HEK293 (cell line): ENCODE data around the gene OSBP2.
A peak's percentile ranks its signal among the peaks of the same experiment; 100 is the strongest.

Experiments
- CTCF ChIA-PET: fragments of 350-600 bp; formaldehyde crosslinking; extraction: SDS; loops from one replicate; lab custom pipeline; 2021; ENCODE audit warnings: antibody characterized with exemption; lab: Yijun Ruan, JAX
- POLR2A ChIA-PET: fragments of 300-600 bp; formaldehyde crosslinking; extraction: SDS; loops from one replicate; lab custom pipeline; 2020; ENCODE audit warnings: antibody characterized with exemption, inconsistent platforms; lab: Yijun Ruan, JAX
- H3K27ac ChIP-seq: fragments of 200-500 bp; sonication (Bioruptor generic); 2 replicates; pipeline ENCODE4 v1.5.1; 2014; ENCODE audit warnings: low read depth, low read length, control low read depth, inconsistent platforms; ENCODE audit errors: extremely low read depth
- H3K36me3 ChIP-seq, 2 experiments: fragments of 200-500 bp in 1 of 2; sonication (Bioruptor generic) in 1 of 2; 1 replicate in 1 of 2; 2 replicates in 1 of 2; pipeline ENCODE4 v1.5.1; 2014 to 2017; ENCODE audit warnings: inconsistent platforms in 2 of 2, low read length in 2 of 2; ENCODE audit not compliant: control insufficient read depth in 2 of 2, insufficient read depth in 1 of 2
- H3K4me1 ChIP-seq: fragments of 200-500 bp; sonication (Bioruptor generic); 2 replicates; pipeline ENCODE4 v1.5.1; 2014; ENCODE audit warnings: mild to moderate bottlenecking, low read length, inconsistent platforms; ENCODE audit not compliant: control insufficient read depth, insufficient read depth
- H3K4me3 ChIP-seq: 2 replicates; pipeline ENCODE4 v1.5.1; 2011; ENCODE audit warnings: low read depth, mild to moderate bottlenecking, control low read depth, low read length, moderate library complexity
- H3K9me3 ChIP-seq: fragments of 200-500 bp; sonication (Bioruptor generic); 2 replicates; pipeline ENCODE4 v1.5.1; 2014; ENCODE audit warnings: low read depth, low read length, inconsistent platforms; ENCODE audit not compliant: control insufficient read depth, insufficient read depth
- EGR2 ChIP-seq: fragments of 450-650 bp; formaldehyde crosslinking; IDR thresholded peaks from 2 replicates; pipeline ENCODE4 v1.5.1; 2016; ENCODE audit warnings: low read depth, missing biosample characterization, missing genetic modification characterization
- KLF10 ChIP-seq: fragments of 450-650 bp; IDR thresholded peaks from 2 replicates; pipeline ENCODE4 v1.5.1; 2018; ENCODE audit warnings: missing biosample characterization, mild to moderate bottlenecking, missing genetic modification characterization
- REPIN1 ChIP-seq: fragments of 450-650 bp; formaldehyde crosslinking; IDR thresholded peaks from 2 replicates; pipeline ENCODE4 v1.5.1; 2017; ENCODE audit warnings: missing biosample characterization, missing genetic modification characterization, low read depth
- TRIM28 ChIP-seq: IDR thresholded peaks from 2 replicates; pipeline ENCODE4 v1.6.1; 2011; ENCODE audit warnings: low read length, control low read depth, borderline replicate concordance
- ZFHX2 ChIP-seq: fragments of 450-650 bp; formaldehyde crosslinking; conservative IDR thresholded peaks from 2 replicates; pipeline ENCODE4 v1.5.1; 2016; ENCODE audit warnings: missing biosample characterization, missing genetic modification characterization
- ZNF292 ChIP-seq: fragments of 450-650 bp; formaldehyde crosslinking; IDR thresholded peaks from 2 replicates; pipeline ENCODE4 v1.5.1; 2016; ENCODE audit warnings: low read depth, missing biosample characterization, missing genetic modification characterization, borderline replicate concordance
- ZNF302 ChIP-seq: fragments of 450-650 bp; formaldehyde crosslinking; IDR thresholded peaks from 2 replicates; pipeline ENCODE4 v1.5.1; 2016; ENCODE audit warnings: missing biosample characterization, missing genetic modification characterization, low read depth
- ZNF324 ChIP-seq: fragments of 450-650 bp; formaldehyde crosslinking; IDR thresholded peaks from 2 replicates; pipeline ENCODE4 v1.5.1; 2016; ENCODE audit warnings: missing biosample characterization, missing genetic modification characterization
- ZNF350 ChIP-seq: fragments of 450-650 bp; formaldehyde crosslinking; IDR thresholded peaks from 2 replicates; pipeline ENCODE4 v1.5.0; 2017; ENCODE audit warnings: missing biosample characterization, mild to moderate bottlenecking, missing genetic modification characterization
- ZNF629 ChIP-seq: fragments of 450-650 bp; formaldehyde crosslinking; IDR thresholded peaks from 2 replicates; pipeline ENCODE4 v1.5.1; 2017; ENCODE audit warnings: missing biosample characterization, missing genetic modification characterization
- ZNF792 ChIP-seq: fragments of 450-650 bp; formaldehyde crosslinking; IDR thresholded peaks from 2 replicates; pipeline ENCODE4 v1.5.1; 2016; ENCODE audit warnings: missing biosample characterization, missing genetic modification characterization
- TF ChIP-seq, protein P1 (sequence below): fragments of 450-650 bp; formaldehyde crosslinking; IDR thresholded peaks from 2 replicates; pipeline ENCODE4 v1.5.1; 2017; ENCODE audit warnings: missing biosample characterization, missing genetic modification characterization
- TF ChIP-seq, protein P2 (sequence below): fragments of 450-650 bp; formaldehyde crosslinking; IDR thresholded peaks from 2 replicates; pipeline ENCODE4 v1.5.1; 2016; ENCODE audit warnings: missing biosample characterization, missing genetic modification characterization
- TF ChIP-seq, protein P3 (sequence below): sonication (generic); formaldehyde crosslinking; IDR thresholded peaks from 2 replicates; pipeline ENCODE4 v1.8.1; 2022; ENCODE audit warnings: mild to moderate bottlenecking, moderate library complexity, missing genetic modification reagents
- TF ChIP-seq, protein P4 (sequence below): fragments of 450-650 bp; formaldehyde crosslinking; optimal IDR thresholded peaks from 2 replicates; pipeline ENCODE3; 2016; ENCODE audit warnings: missing biosample characterization, mild to moderate bottlenecking, missing genetic modification characterization
- TF ChIP-seq, protein P5 (sequence below): fragments of 450-650 bp; formaldehyde crosslinking; IDR thresholded peaks from 2 replicates; pipeline ENCODE4 v1.5.1; 2016; ENCODE audit warnings: missing biosample characterization, missing genetic modification characterization

The OSBP2 gene

DNA sequence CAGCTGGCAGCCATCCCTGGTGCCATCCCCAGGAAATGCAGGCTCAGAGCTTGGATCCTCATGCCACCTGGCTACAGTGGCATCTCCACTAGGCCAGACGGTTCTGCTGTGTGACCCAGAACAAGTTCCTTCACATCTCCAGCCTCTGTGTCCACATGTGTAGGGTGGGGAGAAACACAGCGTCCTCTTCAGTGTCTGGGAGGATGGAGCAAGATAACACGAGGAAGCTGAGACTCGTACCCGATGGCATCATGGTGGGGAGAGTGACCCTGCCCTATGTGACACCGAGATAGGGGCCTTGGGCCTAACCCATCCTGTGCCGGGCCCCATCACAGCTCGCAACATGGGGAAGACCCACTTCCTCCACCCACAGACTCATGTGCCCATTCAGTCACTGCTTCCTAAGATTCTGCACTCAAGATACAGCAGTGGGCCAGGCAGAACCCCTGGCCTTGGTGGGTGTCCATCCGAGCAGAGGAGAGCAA lies 195.4 kb downstream of the OSBP2 start:
- POLR2A ChIA-PET: interaction anchor here (0.6 to 1.3 kb wide), 2 partner anchors 254 to 256 kb away, joined by 3 read pairs; partner anchors contain the start of gene SLC35E4
- TF ChIP-seq, protein P1, sequence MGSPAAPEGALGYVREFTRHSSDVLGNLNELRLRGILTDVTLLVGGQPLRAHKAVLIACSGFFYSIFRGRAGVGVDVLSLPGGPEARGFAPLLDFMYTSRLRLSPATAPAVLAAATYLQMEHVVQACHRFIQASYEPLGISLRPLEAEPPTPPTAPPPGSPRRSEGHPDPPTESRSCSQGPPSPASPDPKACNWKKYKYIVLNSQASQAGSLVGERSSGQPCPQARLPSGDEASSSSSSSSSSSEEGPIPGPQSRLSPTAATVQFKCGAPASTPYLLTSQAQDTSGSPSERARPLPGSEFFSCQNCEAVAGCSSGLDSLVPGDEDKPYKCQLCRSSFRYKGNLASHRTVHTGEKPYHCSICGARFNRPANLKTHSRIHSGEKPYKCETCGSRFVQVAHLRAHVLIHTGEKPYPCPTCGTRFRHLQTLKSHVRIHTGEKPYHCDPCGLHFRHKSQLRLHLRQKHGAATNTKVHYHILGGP (tag by site-specific recombination): no peak
- TF ChIP-seq ZNF302 (tag by site-specific recombination) (no peak), KLF10 (tag by site-specific recombination) (no peak), ZNF350 (tag by site-specific recombination) (no peak), ZNF629 (tag by site-specific recombination) (no peak), REPIN1 (tag by site-specific recombination) (no peak), ZNF792 (tag by site-specific recombination) (no peak), ZNF292 (no peak)
- TF ChIP-seq, protein P2, sequence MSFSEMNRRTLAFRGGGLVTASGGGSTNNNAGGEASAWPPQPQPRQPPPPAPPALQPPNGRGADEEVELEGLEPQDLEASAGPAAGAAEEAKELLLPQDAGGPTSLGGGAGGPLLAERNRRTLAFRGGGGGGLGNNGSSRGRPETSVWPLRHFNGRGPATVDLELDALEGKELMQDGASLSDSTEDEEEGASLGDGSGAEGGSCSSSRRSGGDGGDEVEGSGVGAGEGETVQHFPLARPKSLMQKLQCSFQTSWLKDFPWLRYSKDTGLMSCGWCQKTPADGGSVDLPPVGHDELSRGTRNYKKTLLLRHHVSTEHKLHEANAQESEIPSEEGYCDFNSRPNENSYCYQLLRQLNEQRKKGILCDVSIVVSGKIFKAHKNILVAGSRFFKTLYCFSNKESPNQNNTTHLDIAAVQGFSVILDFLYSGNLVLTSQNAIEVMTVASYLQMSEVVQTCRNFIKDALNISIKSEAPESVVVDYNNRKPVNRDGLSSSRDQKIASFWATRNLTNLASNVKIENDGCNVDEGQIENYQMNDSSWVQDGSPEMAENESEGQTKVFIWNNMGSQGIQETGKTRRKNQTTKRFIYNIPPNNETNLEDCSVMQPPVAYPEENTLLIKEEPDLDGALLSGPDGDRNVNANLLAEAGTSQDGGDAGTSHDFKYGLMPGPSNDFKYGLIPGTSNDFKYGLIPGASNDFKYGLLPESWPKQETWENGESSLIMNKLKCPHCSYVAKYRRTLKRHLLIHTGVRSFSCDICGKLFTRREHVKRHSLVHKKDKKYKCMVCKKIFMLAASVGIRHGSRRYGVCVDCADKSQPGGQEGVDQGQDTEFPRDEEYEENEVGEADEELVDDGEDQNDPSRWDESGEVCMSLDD (tag by site-specific recombination): no peak
- TF ChIP-seq, protein P3, sequence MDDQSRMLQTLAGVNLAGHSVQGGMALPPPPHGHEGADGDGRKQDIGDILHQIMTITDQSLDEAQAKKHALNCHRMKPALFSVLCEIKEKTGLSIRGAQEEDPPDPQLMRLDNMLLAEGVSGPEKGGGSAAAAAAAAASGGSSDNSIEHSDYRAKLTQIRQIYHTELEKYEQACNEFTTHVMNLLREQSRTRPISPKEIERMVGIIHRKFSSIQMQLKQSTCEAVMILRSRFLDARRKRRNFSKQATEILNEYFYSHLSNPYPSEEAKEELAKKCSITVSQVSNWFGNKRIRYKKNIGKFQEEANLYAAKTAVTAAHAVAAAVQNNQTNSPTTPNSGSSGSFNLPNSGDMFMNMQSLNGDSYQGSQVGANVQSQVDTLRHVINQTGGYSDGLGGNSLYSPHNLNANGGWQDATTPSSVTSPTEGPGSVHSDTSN (CRISPR knock-in tag): no peak
- TF ChIP-seq, all 188 proteins: peak for 0
- no peaks in the 10 kb centered on the region for H3K9me3 ChIP-seq
- H3K4me1 ChIP-seq: no peaks in the 10 kb centered on the region
- H3K36me3 ChIP-seq: peaks cover 0 to 59% of the 10 kb centered on the region in 2 experiments; a peak in 1 of 3 replicates
- CTCF ChIA-PET: interaction anchor here (0.7 to 3.3 kb wide), 16 partner anchors 8 to 255 kb away, joined by 3 to 48 read pairs (median 4); partner anchors contain the start of gene SLC35E4
- no peak overlapping the region for H3K27ac ChIP-seq
- H3K4me3 ChIP-seq: no peak overlapping the region

DNA sequence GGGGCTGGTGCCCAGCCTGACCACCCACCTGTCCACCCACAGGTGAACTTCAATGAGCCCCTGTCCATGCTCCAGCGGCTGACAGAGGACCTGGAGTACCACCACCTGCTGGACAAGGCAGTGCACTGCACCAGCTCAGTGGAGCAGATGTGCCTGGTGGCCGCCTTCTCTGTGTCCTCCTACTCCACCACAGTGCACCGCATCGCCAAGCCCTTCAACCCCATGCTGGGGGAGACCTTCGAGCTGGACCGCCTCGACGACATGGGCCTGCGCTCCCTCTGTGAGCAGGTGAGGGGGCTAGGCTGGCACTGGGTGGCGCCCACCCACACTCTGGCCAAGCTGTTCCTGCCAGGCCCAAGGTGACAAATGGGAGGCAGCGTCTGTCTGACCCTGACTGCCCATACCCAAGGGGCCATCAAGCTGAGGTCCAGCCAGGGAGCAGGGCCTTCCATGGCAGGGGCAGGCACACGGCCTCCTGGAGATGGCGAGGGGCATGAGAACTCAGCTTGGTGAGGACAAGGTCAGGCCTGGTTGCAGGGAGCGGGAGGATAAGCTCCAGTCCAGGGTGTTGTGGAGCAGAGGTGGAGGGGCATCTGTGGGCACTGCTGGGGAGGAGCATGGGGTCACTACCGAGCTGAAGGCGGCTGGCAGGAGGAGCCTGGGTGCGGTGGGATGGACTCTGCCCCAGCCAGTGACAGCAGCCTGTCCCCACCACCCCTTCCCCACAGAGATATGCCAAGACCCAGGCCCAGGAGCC lies 196.2 kb downstream of the OSBP2 start:
- ChIA-PET POLR2A (interaction anchor here (0.6 kb wide), 1 partner anchor 256 kb away, joined by 3 read pairs; no protein-coding TSS in a partner anchor), CTCF (interaction anchor here (0.5 to 3.3 kb wide), 22 partner anchors 9 to 285 kb away, joined by 3 to 48 read pairs (median 4); partner anchors contain the start of gene SLC35E4)
- TF ChIP-seq TRIM28 (no peak), ZNF324 (tag by site-specific recombination) (no peak), ZFHX2 (peak; percentile 75), EGR2 (tag by site-specific recombination) (peak; percentile 72)
- TF ChIP-seq, protein P4, sequence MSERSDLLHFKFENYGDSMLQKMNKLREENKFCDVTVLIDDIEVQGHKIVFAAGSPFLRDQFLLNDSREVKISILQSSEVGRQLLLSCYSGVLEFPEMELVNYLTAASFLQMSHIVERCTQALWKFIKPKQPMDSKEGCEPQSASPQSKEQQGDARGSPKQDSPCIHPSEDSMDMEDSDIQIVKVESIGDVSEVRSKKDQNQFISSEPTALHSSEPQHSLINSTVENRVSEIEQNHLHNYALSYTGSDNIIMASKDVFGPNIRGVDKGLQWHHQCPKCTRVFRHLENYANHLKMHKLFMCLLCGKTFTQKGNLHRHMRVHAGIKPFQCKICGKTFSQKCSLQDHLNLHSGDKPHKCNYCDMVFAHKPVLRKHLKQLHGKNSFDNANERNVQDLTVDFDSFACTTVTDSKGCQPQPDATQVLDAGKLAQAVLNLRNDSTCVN (tag by site-specific recombination): no peak
- TF ChIP-seq, protein P5, sequence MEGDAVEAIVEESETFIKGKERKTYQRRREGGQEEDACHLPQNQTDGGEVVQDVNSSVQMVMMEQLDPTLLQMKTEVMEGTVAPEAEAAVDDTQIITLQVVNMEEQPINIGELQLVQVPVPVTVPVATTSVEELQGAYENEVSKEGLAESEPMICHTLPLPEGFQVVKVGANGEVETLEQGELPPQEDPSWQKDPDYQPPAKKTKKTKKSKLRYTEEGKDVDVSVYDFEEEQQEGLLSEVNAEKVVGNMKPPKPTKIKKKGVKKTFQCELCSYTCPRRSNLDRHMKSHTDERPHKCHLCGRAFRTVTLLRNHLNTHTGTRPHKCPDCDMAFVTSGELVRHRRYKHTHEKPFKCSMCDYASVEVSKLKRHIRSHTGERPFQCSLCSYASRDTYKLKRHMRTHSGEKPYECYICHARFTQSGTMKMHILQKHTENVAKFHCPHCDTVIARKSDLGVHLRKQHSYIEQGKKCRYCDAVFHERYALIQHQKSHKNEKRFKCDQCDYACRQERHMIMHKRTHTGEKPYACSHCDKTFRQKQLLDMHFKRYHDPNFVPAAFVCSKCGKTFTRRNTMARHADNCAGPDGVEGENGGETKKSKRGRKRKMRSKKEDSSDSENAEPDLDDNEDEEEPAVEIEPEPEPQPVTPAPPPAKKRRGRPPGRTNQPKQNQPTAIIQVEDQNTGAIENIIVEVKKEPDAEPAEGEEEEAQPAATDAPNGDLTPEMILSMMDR (tag by site-specific recombination): peak; percentile 81
- TF ChIP-seq, protein P3 (CRISPR knock-in tag): 0 out of 2 replicates have a peak, but pooled peaks have one; percentile 30
- peaks cover 0 to 59% of the 10 kb centered on the region in 2 experiments; a peak in 1 of 3 replicates for H3K36me3 ChIP-seq
- no peaks in the 10 kb centered on the region for H3K9me3 ChIP-seq
- no peak overlapping the region for H3K4me3 ChIP-seq
- no peaks in the 10 kb centered on the region for H3K4me1 ChIP-seq
- H3K27ac ChIP-seq: no peak overlapping the region
